Left hindlimb (tissue), 1 donor: Measurements from ENCODE around the gene SPATA25.
A peak's percentile ranks its signal among the peaks of the same experiment; 100 is the strongest.
"Not testable (repeated sequence)": the region's sequence is repeated elsewhere in the genome, so short reads cannot be mapped to it uniquely, and the experiment has no call there.

Source experiments
- DNase-seq: peaks from one replicate; pipeline ENCODE4 v3.0.0-alpha.2; 2018

Gene SPATA25

GRCh38 chr20:45892049-45892825, 4.8 kb upstream of the SPATA25 start:
- no peak for DNase-seq

GRCh38 chr20:45890985-45891983, 3.9 kb upstream of the SPATA25 start, which contains the start of the genes CTSA and NEURL2:
CTSA (plus strand) TSS chr20:45891335; CDS start chr20:45891569, 234 bp downstream.
NEURL2 (minus strand) TSS chr20:45891208; CDS start chr20:45890991, 217 bp downstream.
- peak; percentile 94 for DNase-seq

GRCh38 chr20:45890077-45890984, 2.9 kb upstream of the SPATA25 start:
- peak; percentile 88 for DNase-seq

- no peak for DNase-seq
Observed at GRCh38 chr20:45888681-45889080, 1.3 kb upstream of the SPATA25 start.

GRCh38 chr20:45886590-45887345, 654 bp downstream of the SPATA25 start:
- no peak for DNase-seq

- DNase-seq, result no peak
Observed at GRCh38 chr20:45883100-45883469, 4.3 kb downstream of the SPATA25 start.

- DNase-seq, result no peak
Observed at GRCh38 chr20:45882469-45883099, 4.8 kb downstream of the SPATA25 start.

GRCh38 chr20:45880988-45881788, 6.2 kb downstream of the SPATA25 start, which contains the start of gene ZSWIM1:
ZSWIM1 (plus strand) TSS chr20:45881227; CDS start chr20:45882593, 1,366 bp downstream.
- DNase-seq, result peak; percentile 99

- DNase-seq, result no peak
Observed at GRCh38 chr20:45878076-45878761, 9.2 kb downstream of the SPATA25 start.

- DNase-seq, result no peak
Observed at GRCh38 chr20:45874576-45874975, 12.8 kb downstream of the SPATA25 start.

- DNase-seq, result not testable (repeated sequence)
Observed at GRCh38 chr20:45874104-45874481, 13.3 kb downstream of the SPATA25 start.

- no peak for DNase-seq
Observed at GRCh38 chr20:45873409-45874103, 13.9 kb downstream of the SPATA25 start.

- no peak for DNase-seq
Observed at GRCh38 chr20:45872626-45873025, 14.8 kb downstream of the SPATA25 start.

GRCh38 chr20:45867819-45868176, 19.6 kb downstream of the SPATA25 start:
- no peak for DNase-seq

GRCh38 chr20:45867136-45867818, 20.1 kb downstream of the SPATA25 start:
- no peak for DNase-seq

GRCh38 chr20:45866454-45866853, 21.0 kb downstream of the SPATA25 start:
- DNase-seq, result no peak

GRCh38 chr20:45863543-45864470, 23.6 kb downstream of the SPATA25 start:
- no peak for DNase-seq
